Osteoblast (primary cell): ENCODE results near the gene MAGI1. TPM values are rescaled to one million over a fixed set of nuclear protein-coding genes. Genes with fewer than 3 reads are reported as not detected.

Source experiments
- DNase-seq: peaks from one replicate; pipeline ENCODE4 v3.0.0; 2011; ENCODE audit warnings: low spot score, mixed read lengths; ENCODE audit not compliant: insufficient read length; ENCODE audit errors: missing footprints
- H2AFZ ChIP-seq: 2 replicates; pipeline ENCODE4 v1.6.0; 2011; ENCODE audit warnings: mild to moderate bottlenecking, low read length
- H3K27ac ChIP-seq: 2 replicates; pipeline ENCODE4 v1.5.1; 2011; ENCODE audit warnings: mild to moderate bottlenecking, low read depth, low read length, moderate library complexity
- H3K27me3 ChIP-seq: 2 replicates; pipeline ENCODE4 v1.6.0; 2012; ENCODE audit warnings: mild to moderate bottlenecking, control low read depth, inconsistent platforms, low read length, moderate library complexity; ENCODE audit not compliant: insufficient read depth
- H3K36me3 ChIP-seq: 2 replicates; pipeline ENCODE4 v1.5.1; 2011; ENCODE audit warnings: mild to moderate bottlenecking, low read length, control low read depth, moderate library complexity; ENCODE audit not compliant: insufficient read depth
- H3K4me1 ChIP-seq: 2 replicates; pipeline ENCODE4 v1.5.1; 2011; ENCODE audit warnings: mild to moderate bottlenecking, low read length, control low read depth, moderate library complexity; ENCODE audit not compliant: insufficient read depth
- H3K4me2 ChIP-seq: 2 replicates; pipeline ENCODE4 v1.6.0; 2011; ENCODE audit warnings: mild to moderate bottlenecking, low read length; ENCODE audit not compliant: insufficient read depth
- H3K4me3 ChIP-seq: fragments of 200-600 bp; sonication (generic); 3 replicates; pipeline ENCODE4 v1.5.1; 2012; ENCODE audit warnings: mild to moderate bottlenecking, low read length, inconsistent platforms; ENCODE audit not compliant: insufficient read depth
- H3K79me2 ChIP-seq: 2 replicates; pipeline ENCODE4 v1.6.0; 2012; ENCODE audit warnings: mild to moderate bottlenecking, low read length, control low read depth, inconsistent platforms; ENCODE audit not compliant: insufficient read depth
- H3K9me3 ChIP-seq: 2 replicates; pipeline ENCODE4 v1.5.1; 2011; ENCODE audit warnings: low read depth, low read length, control low read depth
- H4K20me1 ChIP-seq: 2 replicates; pipeline ENCODE4 v1.6.0; 2012; ENCODE audit warnings: mild to moderate bottlenecking, low read length, control low read depth; ENCODE audit not compliant: insufficient read depth
- CTCF ChIP-seq: IDR thresholded peaks from 2 replicates; pipeline ENCODE4 v1.5.1; 2011; ENCODE audit warnings: mild to moderate bottlenecking, low read depth, low read length, moderate library complexity; ENCODE audit errors: extremely low read depth
- total RNA-seq: library from RNA; depleted of rRNA; stranded (reverse); fragments of >200 nt; gene quantifications from 2 replicates; pipeline ENCODE4 v1.2.3, GENCODE V29; 2012

Gene MAGI1
- total RNA-seq, 1 donor, result 66.6 TPM

DNA sequence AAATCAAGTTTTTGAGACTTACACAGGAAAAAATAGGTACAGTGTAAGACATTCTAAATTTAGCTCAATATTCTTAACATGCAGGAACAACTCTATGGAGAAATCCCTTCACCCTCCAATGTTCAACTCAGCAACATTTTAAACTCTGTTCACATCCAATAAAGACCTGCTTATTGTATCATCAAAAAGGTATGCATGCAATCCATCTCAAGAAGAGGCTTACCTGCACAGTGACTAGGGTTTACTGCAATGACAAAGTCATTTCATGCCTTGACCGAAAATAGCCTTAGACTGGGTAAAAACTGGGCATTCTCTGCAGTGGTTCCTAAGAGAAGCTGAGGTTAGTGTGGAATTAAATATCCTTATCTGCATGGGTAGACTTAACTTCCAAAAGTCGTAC is 80.5 kb downstream of the MAGI1 start:
- no peak overlapping the region for H3K4me3 ChIP-seq
- peaks cover 74% of the 10 kb centered on the region for H3K79me2 ChIP-seq
- H2AFZ ChIP-seq, result no peak overlapping the region
- no peaks in the 10 kb centered on the region for H3K9me3 ChIP-seq
- H3K4me2 ChIP-seq, result no peak overlapping the region
- peaks cover 43% of the 10 kb centered on the region for H3K4me1 ChIP-seq
- H3K27ac ChIP-seq, result no peak overlapping the region
- no peaks in the 10 kb centered on the region for H3K27me3 ChIP-seq
- no peak for DNase-seq
- no peaks in the 10 kb centered on the region for H3K36me3 ChIP-seq
- no peak for TF ChIP-seq CTCF
- H4K20me1 ChIP-seq, result peaks cover 3% of the 10 kb centered on the region

DNA sequence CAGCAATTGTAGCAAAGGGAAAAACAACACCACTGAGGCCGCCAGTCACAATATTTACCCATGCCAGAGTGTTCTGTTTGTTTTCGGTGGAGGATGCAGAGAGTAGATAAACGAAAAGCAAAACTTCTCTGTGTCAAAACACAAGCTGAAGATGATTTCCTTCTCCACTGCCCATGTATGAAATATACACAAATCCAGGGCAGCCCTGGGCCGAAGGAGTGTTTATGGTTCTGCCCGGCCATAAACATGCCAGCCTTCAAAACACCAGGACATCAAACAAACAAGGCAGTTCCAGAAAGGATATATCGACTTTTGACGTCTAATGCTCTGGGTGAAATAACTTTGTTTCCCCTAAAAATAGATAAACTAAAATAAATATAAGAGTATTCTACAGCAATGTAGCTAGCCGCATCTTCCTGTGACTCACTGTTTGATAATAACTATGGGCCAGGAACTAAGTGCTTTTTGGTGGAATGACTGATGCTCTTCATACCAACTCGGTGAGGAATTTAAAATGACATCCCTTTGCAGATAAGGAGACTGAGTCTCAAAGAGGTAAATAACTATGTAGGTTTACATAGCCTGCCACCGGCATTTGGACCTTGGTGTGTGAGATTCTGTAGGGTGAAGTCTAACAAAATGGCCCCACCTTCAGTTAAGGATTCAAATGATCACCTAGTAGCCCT is 82.8 kb downstream of the MAGI1 start:
- no peak overlapping the region for H2AFZ ChIP-seq
- no peaks in the 10 kb centered on the region for H3K9me3 ChIP-seq
- peak overlapping the region; percentile 47 for H3K4me3 ChIP-seq
- no peaks in the 10 kb centered on the region for H3K27me3 ChIP-seq
- H4K20me1 ChIP-seq, result peaks cover 8% of the 10 kb centered on the region
- DNase-seq, result peak; percentile 34
- peak overlapping the region; percentile 72 for H3K4me2 ChIP-seq
- H3K79me2 ChIP-seq, result peaks cover 79% of the 10 kb centered on the region
- peaks cover 57% of the 10 kb centered on the region for H3K4me1 ChIP-seq
- H3K36me3 ChIP-seq, result no peaks in the 10 kb centered on the region
- no peak for TF ChIP-seq CTCF
- H3K27ac ChIP-seq, result peak overlapping the region; percentile 81

GRCh38 chr3:65953881-65954733 is 84.6 kb downstream of the MAGI1 start:
- peak; percentile 35 for DNase-seq
- Histone ChIP-seq H3K4me1 (peaks cover 62% of the 10 kb centered on the region), H3K4me3 (peak overlapping the region; percentile 13), H4K20me1 (peaks cover 8% of the 10 kb centered on the region), H3K27ac (peak overlapping the region; percentile 87), H3K9me3 (no peaks in the 10 kb centered on the region), H3K79me2 (peaks cover 84% of the 10 kb centered on the region), H3K4me2 (peak overlapping the region; percentile 70), H2AFZ (peak overlapping the region; percentile 47), H3K27me3 (no peaks in the 10 kb centered on the region), H3K36me3 (no peaks in the 10 kb centered on the region)
- no peak for TF ChIP-seq CTCF

- H4K20me1 ChIP-seq, result peaks cover 7% of the 10 kb centered on the region
- H3K79me2 ChIP-seq, result peaks cover 84% of the 10 kb centered on the region
- no peaks in the 10 kb centered on the region for H3K36me3 ChIP-seq
- no peaks in the 10 kb centered on the region for H3K27me3 ChIP-seq
- peak overlapping the region; percentile 4 for H3K4me3 ChIP-seq
- no peaks in the 10 kb centered on the region for H3K9me3 ChIP-seq
- TF ChIP-seq CTCF, result no peak
- H2AFZ ChIP-seq, result no peak overlapping the region
- peak; percentile 8 for DNase-seq
- H3K27ac ChIP-seq, result peak overlapping the region; percentile 87
- H3K4me1 ChIP-seq, result peaks cover 66% of the 10 kb centered on the region
- peak overlapping the region; percentile 70 for H3K4me2 ChIP-seq
Observed at GRCh38 chr3:65953301-65953812, 85.4 kb downstream of the MAGI1 start.
